DOHH2 (cell line): ENCODE measurements around the gene KCNMA1.

Experiments used
- H3F3A ChIP-seq: fragments of 200-600 bp; sonication (generic), shearing (Covaris generic); 2 replicates; pipeline ENCODE4 v1.6.0; 2016; ENCODE audit warnings: antibody characterized with exemption, mild to moderate bottlenecking; ENCODE audit not compliant: control insufficient read depth, insufficient read depth
- H3K27ac ChIP-seq: fragments of 200-600 bp; sonication (generic); 2 replicates; pipeline ENCODE4 v1.5.1; 2014; ENCODE audit warnings: low read depth, mild to moderate bottlenecking, low read length, moderate library complexity
- H3K27me3 ChIP-seq: fragments of 200-600 bp; sonication (generic); 2 replicates; pipeline ENCODE4 v1.6.1; 2014; ENCODE audit warnings: mild to moderate bottlenecking, low read length, mixed read lengths; ENCODE audit not compliant: control insufficient read depth
- H3K36me3 ChIP-seq: fragments of 200-600 bp; sonication (generic); 2 replicates; pipeline ENCODE4 v1.6.1; 2014; ENCODE audit warnings: mild to moderate bottlenecking, low read length, moderate library complexity, mixed read lengths; ENCODE audit not compliant: control insufficient read depth
- H3K4me1 ChIP-seq: fragments of 200-600 bp; sonication (generic); 2 replicates; pipeline ENCODE4 v1.6.1; 2014; ENCODE audit warnings: mild to moderate bottlenecking, low read length, mixed read lengths; ENCODE audit not compliant: control insufficient read depth
- H3K4me2 ChIP-seq: fragments of 200-600 bp; sonication (generic); 2 replicates; pipeline ENCODE4 v1.6.0; 2014; ENCODE audit warnings: mild to moderate bottlenecking, low read length, moderate library complexity
- H3K4me3 ChIP-seq: fragments of 200-600 bp; sonication (generic); 2 replicates; pipeline ENCODE4 v1.5.1; 2014; ENCODE audit warnings: mild to moderate bottlenecking, low read length, mixed read lengths
- H3K79me2 ChIP-seq: fragments of 200-600 bp; sonication (generic); 2 replicates; pipeline ENCODE4 v1.6.1; 2014; ENCODE audit warnings: mild to moderate bottlenecking, low read length, mixed read lengths; ENCODE audit not compliant: control insufficient read depth
- H3K9me2 ChIP-seq: fragments of 200-600 bp; sonication (generic); replicated peaks from 2 replicates; pipeline ENCODE4 v1.6.1; 2014; ENCODE audit warnings: mild to moderate bottlenecking, low read length, mixed read lengths; ENCODE audit not compliant: control insufficient read depth
- H3K9me3 ChIP-seq: fragments of 200-600 bp; sonication (generic); 2 replicates; pipeline ENCODE4 v1.6.1; 2014; ENCODE audit warnings: antibody characterized with exemption, low read length, mixed read lengths; ENCODE audit not compliant: control insufficient read depth, insufficient read depth
- H4K20me1 ChIP-seq: fragments of 200-600 bp; sonication (generic); 2 replicates; pipeline ENCODE4 v1.6.0; 2014; ENCODE audit warnings: low read depth, mild to moderate bottlenecking, antibody characterized with exemption, low read length, moderate library complexity; ENCODE audit not compliant: control insufficient read depth, insufficient read depth
- EZH2phosphoT487 ChIP-seq: fragments of 200-600 bp; sonication (generic); IDR thresholded peaks from 2 replicates; pipeline ENCODE4 v1.6.1; 2017; ENCODE audit warnings: borderline replicate concordance, mild to moderate bottlenecking, antibody characterized with exemption, low read length, moderate library complexity, mixed read lengths
- TF ChIP-seq, protein P1 (sequence below): fragments of 200-600 bp; sonication (generic); IDR thresholded peaks from one replicate; pipeline ENCODE4 v1.5.1; 2014; ENCODE audit warnings: antibody characterized with exemption, mild to moderate bottlenecking, low read depth, low read length; ENCODE audit not compliant: poor library complexity, severe bottlenecking

The KCNMA1 gene

DNA sequence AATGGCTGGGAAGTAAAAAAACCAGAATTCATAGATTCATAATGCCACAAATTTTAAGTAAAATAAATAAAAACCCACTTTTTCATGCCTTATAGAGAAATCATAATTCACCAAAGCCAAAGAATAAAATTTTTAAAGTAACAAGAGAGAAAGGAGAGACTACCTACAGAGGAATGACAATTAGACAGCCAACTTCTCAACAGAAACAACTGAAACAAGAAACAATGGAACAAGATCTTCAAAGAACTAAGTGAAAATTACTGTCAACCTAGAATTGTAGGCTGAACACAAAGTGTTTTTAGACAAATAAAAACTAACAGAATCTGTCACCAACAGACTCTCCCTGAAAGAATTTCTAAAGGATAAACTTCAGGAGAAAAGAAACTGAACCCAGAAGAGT is 15.6 kb upstream of the KCNMA1 start:
- Histone ChIP-seq H3K4me3 (no peak overlapping the region), H3K27ac (no peak overlapping the region), H4K20me1 (no peaks in the 10 kb centered on the region), H3K79me2 (no peaks in the 10 kb centered on the region), H3K4me2 (no peak overlapping the region), H3K27me3 (0 out of 2 replicates have a peak, but pooled peaks cover 2% of the 10 kb centered on the region), H3K4me1 (peaks cover 11% of the 10 kb centered on the region), H3K9me2 (no peaks in the 10 kb centered on the region), H3F3A (no peaks in the 10 kb centered on the region), H3K9me3 (0 out of 2 replicates have a peak, but pooled peaks cover 2% of the 10 kb centered on the region), H3K36me3 (no peaks in the 10 kb centered on the region)
- TF ChIP-seq EZH2phosphoT487: no peak
- TF ChIP-seq, protein P1, sequence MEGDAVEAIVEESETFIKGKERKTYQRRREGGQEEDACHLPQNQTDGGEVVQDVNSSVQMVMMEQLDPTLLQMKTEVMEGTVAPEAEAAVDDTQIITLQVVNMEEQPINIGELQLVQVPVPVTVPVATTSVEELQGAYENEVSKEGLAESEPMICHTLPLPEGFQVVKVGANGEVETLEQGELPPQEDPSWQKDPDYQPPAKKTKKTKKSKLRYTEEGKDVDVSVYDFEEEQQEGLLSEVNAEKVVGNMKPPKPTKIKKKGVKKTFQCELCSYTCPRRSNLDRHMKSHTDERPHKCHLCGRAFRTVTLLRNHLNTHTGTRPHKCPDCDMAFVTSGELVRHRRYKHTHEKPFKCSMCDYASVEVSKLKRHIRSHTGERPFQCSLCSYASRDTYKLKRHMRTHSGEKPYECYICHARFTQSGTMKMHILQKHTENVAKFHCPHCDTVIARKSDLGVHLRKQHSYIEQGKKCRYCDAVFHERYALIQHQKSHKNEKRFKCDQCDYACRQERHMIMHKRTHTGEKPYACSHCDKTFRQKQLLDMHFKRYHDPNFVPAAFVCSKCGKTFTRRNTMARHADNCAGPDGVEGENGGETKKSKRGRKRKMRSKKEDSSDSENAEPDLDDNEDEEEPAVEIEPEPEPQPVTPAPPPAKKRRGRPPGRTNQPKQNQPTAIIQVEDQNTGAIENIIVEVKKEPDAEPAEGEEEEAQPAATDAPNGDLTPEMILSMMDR: no peak

DNA sequence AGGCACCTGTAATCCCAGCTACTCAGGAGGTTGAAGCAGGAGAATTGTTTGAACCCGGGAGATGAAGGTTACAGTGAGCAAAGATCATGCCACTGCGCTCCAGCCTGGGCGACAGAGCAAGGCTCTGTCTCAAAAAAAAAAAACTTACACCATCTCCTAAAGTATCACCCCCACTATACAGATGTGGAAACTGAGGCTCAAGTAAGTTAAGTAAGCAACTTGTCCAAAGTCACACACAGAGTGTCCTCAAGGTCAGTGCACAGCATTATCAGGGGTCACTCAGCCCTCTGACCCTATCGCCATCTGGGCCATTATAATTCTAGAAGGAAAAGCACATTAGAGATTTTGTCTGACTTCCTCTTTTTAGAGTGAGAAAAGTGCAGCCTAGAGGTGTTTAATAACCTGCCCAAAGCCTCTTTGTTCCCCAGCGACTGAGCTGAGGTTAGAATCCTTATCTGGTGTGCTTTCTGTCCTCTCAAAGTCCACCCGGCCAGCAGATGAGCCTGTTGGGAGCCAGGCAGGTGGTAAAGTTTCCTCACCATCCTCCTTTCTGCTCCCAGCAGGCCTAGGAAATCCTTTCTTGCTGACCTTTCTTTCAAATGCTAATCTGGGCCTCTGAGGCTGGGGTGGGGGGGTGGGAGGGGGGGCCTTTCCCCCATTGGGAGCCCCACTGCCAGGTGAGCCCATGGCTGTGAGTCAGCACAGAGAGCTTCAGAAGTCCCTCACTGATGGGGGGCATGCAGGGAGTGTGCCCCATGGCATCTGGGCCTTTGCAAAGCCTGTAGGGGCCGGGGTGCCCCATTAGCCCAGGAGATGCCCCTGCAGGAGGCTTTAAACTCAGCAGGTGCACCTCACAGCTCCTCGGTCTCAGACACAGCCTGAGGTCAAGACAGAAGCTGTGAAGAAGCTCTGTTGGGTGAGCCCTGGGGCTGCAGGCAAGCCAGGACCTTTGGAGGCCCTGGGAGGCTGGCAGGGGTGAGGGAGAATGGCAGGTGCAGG is 12.0 kb upstream of the KCNMA1 start:
- Histone ChIP-seq H3K9me2 (no peaks in the 10 kb centered on the region), H4K20me1 (no peaks in the 10 kb centered on the region)

GRCh38 chr10:77648472-77648871 is 10.9 kb upstream of the KCNMA1 start:
- no peaks in the 10 kb centered on the region for H3K36me3 ChIP-seq
- H3K4me2 ChIP-seq: no peak overlapping the region
- H3K9me2 ChIP-seq: no peaks in the 10 kb centered on the region
- H3K79me2 ChIP-seq: no peaks in the 10 kb centered on the region
- peaks cover 13% of the 10 kb centered on the region for H3K4me1 ChIP-seq
- no peak overlapping the region for H3K4me3 ChIP-seq
- no peak overlapping the region for H3K27ac ChIP-seq
- H4K20me1 ChIP-seq: no peaks in the 10 kb centered on the region
- no peaks in the 10 kb centered on the region for H3K27me3 ChIP-seq
- no peaks in the 10 kb centered on the region for H3F3A ChIP-seq
- 0 out of 2 replicates have a peak, but pooled peaks cover 2% of the 10 kb centered on the region for H3K9me3 ChIP-seq
- TF ChIP-seq, protein P1: no peak
- no peak for TF ChIP-seq EZH2phosphoT487

More for the DNA sequence above, 12.0 kb upstream of the KCNMA1 start:
- Histone ChIP-seq H3K27ac (no peak overlapping the region), H3F3A (no peaks in the 10 kb centered on the region), H3K4me3 (no peak overlapping the region), H3K4me2 (no peak overlapping the region), H3K4me1 (peaks cover 13% of the 10 kb centered on the region), H3K27me3 (no peaks in the 10 kb centered on the region), H3K36me3 (no peaks in the 10 kb centered on the region), H3K79me2 (no peaks in the 10 kb centered on the region), H3K9me3 (0 out of 2 replicates have a peak, but pooled peaks cover 2% of the 10 kb centered on the region)
- TF ChIP-seq, protein P1: no peak
- TF ChIP-seq EZH2phosphoT487: no peak
